H9 (cell line): ENCODE results near the gene NCOR1. TPM values are rescaled to one million over a fixed set of nuclear protein-coding genes. Genes with fewer than 3 reads are reported as not detected.

ENCODE experiments used
- DNase-seq: peaks from one replicate; pipeline ENCODE4 v3.0.0-alpha.2; 2017
- H2AFZ ChIP-seq: one replicate; pipeline ENCODE4 v1.6.1; 2013; ENCODE audit warnings: mild to moderate bottlenecking, low read length, control low read depth, moderate library complexity
- H2AK5ac ChIP-seq: 2 replicates; pipeline ENCODE4 v1.6.1; 2013; ENCODE audit warnings: low read length, control low read depth, mixed read lengths; ENCODE audit not compliant: insufficient read length
- H2BK120ac ChIP-seq: one replicate; pipeline ENCODE4 v1.6.1; 2013; ENCODE audit warnings: low read depth, mild to moderate bottlenecking, low read length, control low read depth, inconsistent platforms; ENCODE audit not compliant: poor library complexity, severe bottlenecking
- H2BK12ac ChIP-seq: 2 replicates; pipeline ENCODE4 v1.6.1; 2013; ENCODE audit warnings: low read length, control low read depth, mixed read lengths, low read depth; ENCODE audit not compliant: insufficient read length
- H2BK15ac ChIP-seq: 2 replicates; pipeline ENCODE4 v1.6.1; 2013; ENCODE audit warnings: low read depth, low read length, control low read depth
- H2BK20ac ChIP-seq: one replicate; pipeline ENCODE4 v1.6.1; 2013; ENCODE audit warnings: low read depth, mild to moderate bottlenecking, low read length, control low read depth, inconsistent platforms; ENCODE audit not compliant: poor library complexity, severe bottlenecking
- H2BK5ac ChIP-seq: 2 replicates; pipeline ENCODE4 v1.6.1; 2013; ENCODE audit warnings: low read length, control low read depth, mixed read lengths; ENCODE audit not compliant: insufficient read length
- H3K14ac ChIP-seq: 2 replicates; pipeline ENCODE4 v1.6.1; 2013; ENCODE audit warnings: low read length, control low read depth; ENCODE audit not compliant: insufficient read depth
- H3K18ac ChIP-seq: 2 replicates; pipeline ENCODE4 v1.6.1; 2013; ENCODE audit warnings: low read depth, mild to moderate bottlenecking, mixed read lengths, low read length, control low read depth; ENCODE audit not compliant: insufficient read length
- H3K23ac ChIP-seq: 2 replicates; pipeline ENCODE4 v1.6.1; 2013; ENCODE audit warnings: low read length, control low read depth, mixed read lengths, low read depth; ENCODE audit not compliant: insufficient read length
- H3K23me2 ChIP-seq: 2 replicates; pipeline ENCODE4 v1.6.1; 2013; ENCODE audit warnings: low read depth, mild to moderate bottlenecking, mixed read lengths, low read length, control low read depth; ENCODE audit not compliant: insufficient read length, poor library complexity, severe bottlenecking
- H3K27ac ChIP-seq: 2 replicates; pipeline ENCODE4 v1.5.1; 2013; ENCODE audit warnings: low read length, control low read depth, mixed read lengths, low read depth; ENCODE audit not compliant: insufficient read length
- H3K27me3 ChIP-seq: 2 replicates; pipeline ENCODE4 v1.6.1; 2013; ENCODE audit warnings: low read length, control low read depth, inconsistent platforms; ENCODE audit not compliant: insufficient read depth
- H3K4ac ChIP-seq: 2 replicates; pipeline ENCODE4 v1.6.1; 2013; ENCODE audit warnings: low read depth, mild to moderate bottlenecking, control low read depth, inconsistent platforms, low read length, moderate library complexity
- H3K4me1 ChIP-seq: 2 replicates; pipeline ENCODE4 v1.6.1; 2013; ENCODE audit warnings: low read length, control low read depth, inconsistent platforms; ENCODE audit not compliant: insufficient read depth
- H3K4me2 ChIP-seq: 2 replicates; pipeline ENCODE4 v1.6.1; 2013; ENCODE audit warnings: low read length, control low read depth, mixed read lengths; ENCODE audit not compliant: insufficient read length, insufficient read depth
- H3K56ac ChIP-seq: 2 replicates; pipeline ENCODE4 v1.6.1; 2013; ENCODE audit warnings: low read depth, mild to moderate bottlenecking, mixed read lengths, low read length, control low read depth; ENCODE audit not compliant: insufficient read length
- H3K79me1 ChIP-seq: 2 replicates; pipeline ENCODE4 v1.6.1; 2013; ENCODE audit warnings: low read depth, mild to moderate bottlenecking, moderate library complexity, low read length, control low read depth, inconsistent platforms; ENCODE audit not compliant: insufficient read depth, poor library complexity, severe bottlenecking
- H3K79me2 ChIP-seq: 2 replicates; pipeline ENCODE4 v1.6.1; 2013; ENCODE audit warnings: low read length, control low read depth, inconsistent platforms; ENCODE audit not compliant: insufficient read depth
- H3K9ac ChIP-seq: 2 replicates; pipeline ENCODE4 v1.6.1; 2013; ENCODE audit warnings: low read length, control low read depth, mixed read lengths; ENCODE audit not compliant: insufficient read length; ENCODE audit errors: extremely low read depth
- H3K9me3 ChIP-seq: one replicate; pipeline ENCODE4 v1.6.1; 2013; ENCODE audit warnings: low read depth, low read length, inconsistent platforms; ENCODE audit not compliant: control insufficient read depth
- H3T11ph ChIP-seq: one replicate; pipeline ENCODE4 v1.6.1; 2013; ENCODE audit warnings: mild to moderate bottlenecking, low read length, control low read depth, inconsistent platforms
- H4K20me1 ChIP-seq: one replicate; pipeline ENCODE4 v1.6.1; 2013; ENCODE audit not compliant: control insufficient read depth, insufficient read length, insufficient read depth
- H4K5ac ChIP-seq: 2 replicates; pipeline ENCODE4 v1.6.1; 2013; ENCODE audit warnings: low read depth, mild to moderate bottlenecking, mixed read lengths, low read length, control low read depth; ENCODE audit not compliant: insufficient read length
- H4K8ac ChIP-seq: replicated peaks from 2 replicates; pipeline ENCODE4 v1.6.1; 2013; ENCODE audit warnings: low read length, control low read depth, mixed read lengths, low read depth; ENCODE audit not compliant: insufficient read length
- H4K91ac ChIP-seq: 2 replicates; pipeline ENCODE4 v1.6.1; 2013; ENCODE audit warnings: low read depth, mild to moderate bottlenecking, moderate library complexity, mixed read lengths, low read length, control low read depth; ENCODE audit not compliant: insufficient read length
- H3K27ac Mint-ChIP-seq, 3 experiments: 2 replicates in 2 of 3; 3 replicates in 1 of 3; pipeline ENCODE4 v1.8.0; 2020 to 2021; ENCODE audit warnings: mixed read lengths in 3 of 3, mild to moderate bottlenecking in 1 of 3, moderate library complexity in 1 of 3
- H3K27me3 Mint-ChIP-seq: 2 replicates; pipeline ENCODE4 v1.8.0; 2021; ENCODE audit warnings: low read depth, mild to moderate bottlenecking, moderate library complexity, mixed read lengths
- H3K36me3 Mint-ChIP-seq, 3 experiments: 2 replicates in 2 of 3; 3 replicates in 1 of 3; pipeline ENCODE4 v1.8.0; 2020 to 2021; ENCODE audit warnings: low read depth in 3 of 3, mixed read lengths in 3 of 3; ENCODE audit not compliant: insufficient read depth in 1 of 3
- H3K4me1 Mint-ChIP-seq, 2 experiments: 2 replicates each; pipeline ENCODE4 v1.8.0; 2020; ENCODE audit warnings: mixed read lengths in 2 of 2
- H3K4me3 Mint-ChIP-seq, 2 experiments: 2 replicates in 1 of 2; 3 replicates in 1 of 2; pipeline ENCODE4 v1.8.0; 2020 to 2021; ENCODE audit warnings: mild to moderate bottlenecking in 2 of 2, mixed read lengths in 2 of 2, moderate library complexity in 1 of 2
- H3K9me3 Mint-ChIP-seq, 2 experiments: 2 replicates in 1 of 2; 3 replicates in 1 of 2; pipeline ENCODE4 v1.8.0; 2020; ENCODE audit warnings: mild to moderate bottlenecking in 2 of 2, mixed read lengths in 2 of 2, moderate library complexity in 1 of 2
- WGBS: extraction: QIAGEN DNeasy Blood & Tissue Kit; methylation state at CpG from one replicate; pipeline ENCODE4 v1.1.7; 2013; ENCODE audit warnings: missing lambda C conversion rate, low lambda C conversion rate, mixed read lengths; ENCODE audit not compliant: insufficient read length; ENCODE audit errors: extremely low coverage; 5-methylcytosine and 5-hydroxymethylcytosine counted together
- total RNA-seq: library from RNA; stranded (reverse); gene quantifications from 2 replicates; pipeline ENCODE4 v1.2.1, GENCODE V29; 2021
- TF ChIP-seq, protein P1 (sequence below): fragments of 200-600 bp; sonication (generic); conservative IDR thresholded peaks from 3 replicates; pipeline ENCODE4 v1.8.0; 2021; ENCODE audit warnings: antibody characterized with exemption, mild to moderate bottlenecking

NCOR1 gene
- total RNA-seq, 1 experiment from 2014 or later, result 119 TPM

DNA sequence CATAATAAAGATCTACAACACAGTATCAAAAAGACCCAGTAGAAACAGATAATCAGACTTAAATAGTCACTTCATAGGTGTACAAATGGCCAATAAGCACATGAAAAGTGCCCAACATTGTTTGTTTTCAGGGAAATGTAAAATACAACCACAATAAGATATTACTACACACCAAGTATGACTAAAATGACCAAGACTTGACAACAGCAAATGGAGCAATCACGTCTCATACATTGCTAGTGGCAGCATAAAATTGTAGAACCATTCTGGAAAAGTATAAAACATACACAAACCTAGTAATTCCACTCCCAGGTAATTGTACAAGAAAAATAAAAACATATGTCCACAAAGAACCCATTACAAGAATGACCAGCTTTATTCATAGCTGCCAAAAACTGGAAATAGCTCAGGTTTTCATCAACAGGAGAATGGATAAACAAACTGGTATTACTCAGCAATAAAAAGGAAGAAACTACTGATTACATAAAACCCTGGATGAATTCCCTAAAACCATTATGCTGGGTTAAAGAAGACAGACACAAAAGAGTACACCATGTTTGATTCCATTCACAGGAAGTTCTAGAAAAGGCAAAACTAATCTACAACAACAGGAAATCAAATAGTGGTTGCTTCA is 130.2 kb downstream of the NCOR1 start:
- H3K27me3 Mint-ChIP-seq, result no peaks in the 10 kb centered on the region
- no peak overlapping the region for H2BK120ac ChIP-seq
- no peak overlapping the region for H3K56ac ChIP-seq
- H3K9ac ChIP-seq, result no peak overlapping the region
- no peak overlapping the region for H4K91ac ChIP-seq
- no peak overlapping the region for H3K4ac ChIP-seq
- H3K23ac ChIP-seq, result no peak overlapping the region
- H2AK5ac ChIP-seq, result no peak overlapping the region
- no CpG with 5 or more reads among the region's 1 CpG for WGBS
- H3K27ac ChIP-seq, result no peak overlapping the region
- DNase-seq, result no peak
- H3K23me2 ChIP-seq, result no peaks in the 10 kb centered on the region
- no peak overlapping the region for H2BK12ac ChIP-seq
- no peak overlapping the region for H2BK20ac ChIP-seq
- H3K4me2 ChIP-seq, result no peak overlapping the region
- TF ChIP-seq, protein P1, sequence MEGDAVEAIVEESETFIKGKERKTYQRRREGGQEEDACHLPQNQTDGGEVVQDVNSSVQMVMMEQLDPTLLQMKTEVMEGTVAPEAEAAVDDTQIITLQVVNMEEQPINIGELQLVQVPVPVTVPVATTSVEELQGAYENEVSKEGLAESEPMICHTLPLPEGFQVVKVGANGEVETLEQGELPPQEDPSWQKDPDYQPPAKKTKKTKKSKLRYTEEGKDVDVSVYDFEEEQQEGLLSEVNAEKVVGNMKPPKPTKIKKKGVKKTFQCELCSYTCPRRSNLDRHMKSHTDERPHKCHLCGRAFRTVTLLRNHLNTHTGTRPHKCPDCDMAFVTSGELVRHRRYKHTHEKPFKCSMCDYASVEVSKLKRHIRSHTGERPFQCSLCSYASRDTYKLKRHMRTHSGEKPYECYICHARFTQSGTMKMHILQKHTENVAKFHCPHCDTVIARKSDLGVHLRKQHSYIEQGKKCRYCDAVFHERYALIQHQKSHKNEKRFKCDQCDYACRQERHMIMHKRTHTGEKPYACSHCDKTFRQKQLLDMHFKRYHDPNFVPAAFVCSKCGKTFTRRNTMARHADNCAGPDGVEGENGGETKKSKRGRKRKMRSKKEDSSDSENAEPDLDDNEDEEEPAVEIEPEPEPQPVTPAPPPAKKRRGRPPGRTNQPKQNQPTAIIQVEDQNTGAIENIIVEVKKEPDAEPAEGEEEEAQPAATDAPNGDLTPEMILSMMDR, result no peak
- peaks cover 0 to 3% of the 10 kb centered on the region in 2 experiments; a peak in 2 of 5 replicates for H3K9me3 Mint-ChIP-seq
- H3K4me1 Mint-ChIP-seq, result peaks cover 6% of the 10 kb centered on the region in 2 experiments; a peak in 3 of 4 replicates
- H3K79me2 ChIP-seq, result no peaks in the 10 kb centered on the region
- no peak overlapping the region for H2BK5ac ChIP-seq
- no peak overlapping the region for H2BK15ac ChIP-seq
- no peaks in the 10 kb centered on the region for H3K79me1 ChIP-seq
- H3K27ac Mint-ChIP-seq, result peak overlapping the region in 2 of 3 experiments; percentile 28 to 35; a peak in 4 of 7 replicates
- H3T11ph ChIP-seq, result no peak overlapping the region
- H3K36me3 Mint-ChIP-seq, result peaks cover 22 to 59% (median 56%) of the 10 kb centered on the region in 3 experiments; a peak in 6 of 7 replicates
- no peaks in the 10 kb centered on the region for H3K9me3 ChIP-seq
- H3K27me3 ChIP-seq, result no peaks in the 10 kb centered on the region
- no peak overlapping the region for H4K8ac ChIP-seq
- H3K18ac ChIP-seq, result no peak overlapping the region
- H3K4me1 ChIP-seq, result no peaks in the 10 kb centered on the region; the same call in 1 of the 2 replicates
- H3K14ac ChIP-seq, result no peak overlapping the region
- no peak overlapping the region for H3K4me3 Mint-ChIP-seq
- no peak overlapping the region for H2AFZ ChIP-seq
- H4K5ac ChIP-seq, result no peak overlapping the region
- no peaks in the 10 kb centered on the region for H4K20me1 ChIP-seq
